Keratinocyte (primary cell): ENCODE data around the gene PCIF1.

Experiments used
- EZH2 ChIP-seq: IDR thresholded peaks from one replicate; pipeline ENCODE4 v1.6.1; 2012; ENCODE audit warnings: inconsistent platforms, mild to moderate bottlenecking, low read length, moderate library complexity
- TF ChIP-seq, protein P1 (sequence below), 3 experiments: IDR thresholded peaks in 1 of 3; conservative IDR thresholded peaks in 1 of 3; optimal IDR thresholded peaks in 1 of 3; 2 replicates in 2 of 3; 3 replicates in 1 of 3; pipeline versions ENCODE3 to v1.5.1; 2011; ENCODE audit warnings: low read length in 3 of 3, mild to moderate bottlenecking in 3 of 3, moderate library complexity in 2 of 3, control low read depth in 1 of 3, inconsistent platforms in 1 of 3; ENCODE audit not compliant: insufficient read depth in 2 of 3; ENCODE audit errors: extremely low read depth in 1 of 3

DNA sequence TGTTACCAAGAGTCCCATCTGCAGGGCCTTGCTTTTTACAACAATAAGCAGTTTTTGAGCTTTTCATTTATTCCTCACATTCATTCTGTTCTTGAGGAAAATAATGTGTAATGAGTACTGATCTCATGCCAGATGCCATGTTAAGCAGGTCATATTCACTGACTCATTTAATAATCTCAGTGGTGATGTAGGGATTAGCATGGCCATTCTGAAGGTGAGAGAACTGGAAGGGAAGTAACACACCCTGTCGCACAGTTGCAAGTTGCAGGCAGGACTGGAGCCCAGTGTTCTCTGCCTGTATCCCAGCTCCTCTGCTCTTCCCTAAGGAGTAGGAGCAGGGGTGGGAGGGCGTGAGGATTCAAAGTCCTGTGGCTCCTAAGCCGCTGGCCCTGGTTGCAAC is 5.6 kb downstream of the PCIF1 start:
- TF ChIP-seq EZH2 = no peak
- TF ChIP-seq, protein P1, sequence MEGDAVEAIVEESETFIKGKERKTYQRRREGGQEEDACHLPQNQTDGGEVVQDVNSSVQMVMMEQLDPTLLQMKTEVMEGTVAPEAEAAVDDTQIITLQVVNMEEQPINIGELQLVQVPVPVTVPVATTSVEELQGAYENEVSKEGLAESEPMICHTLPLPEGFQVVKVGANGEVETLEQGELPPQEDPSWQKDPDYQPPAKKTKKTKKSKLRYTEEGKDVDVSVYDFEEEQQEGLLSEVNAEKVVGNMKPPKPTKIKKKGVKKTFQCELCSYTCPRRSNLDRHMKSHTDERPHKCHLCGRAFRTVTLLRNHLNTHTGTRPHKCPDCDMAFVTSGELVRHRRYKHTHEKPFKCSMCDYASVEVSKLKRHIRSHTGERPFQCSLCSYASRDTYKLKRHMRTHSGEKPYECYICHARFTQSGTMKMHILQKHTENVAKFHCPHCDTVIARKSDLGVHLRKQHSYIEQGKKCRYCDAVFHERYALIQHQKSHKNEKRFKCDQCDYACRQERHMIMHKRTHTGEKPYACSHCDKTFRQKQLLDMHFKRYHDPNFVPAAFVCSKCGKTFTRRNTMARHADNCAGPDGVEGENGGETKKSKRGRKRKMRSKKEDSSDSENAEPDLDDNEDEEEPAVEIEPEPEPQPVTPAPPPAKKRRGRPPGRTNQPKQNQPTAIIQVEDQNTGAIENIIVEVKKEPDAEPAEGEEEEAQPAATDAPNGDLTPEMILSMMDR (optimal IDR thresholded peaks at IDR 0.05 in 1 of 3, IDR thresholded peaks at IDR 0.05 in 1 of 3, conservative IDR thresholded peaks at IDR 0.05 in 1 of 3; ENCODE audit: extremely low read depth in 1 of 3, insufficient read depth in 2 of 3, low read length in 3 of 3) = no peak
